Measurements from ENCODE around the gene ZNF683.

ZNF683 gene

DNA sequence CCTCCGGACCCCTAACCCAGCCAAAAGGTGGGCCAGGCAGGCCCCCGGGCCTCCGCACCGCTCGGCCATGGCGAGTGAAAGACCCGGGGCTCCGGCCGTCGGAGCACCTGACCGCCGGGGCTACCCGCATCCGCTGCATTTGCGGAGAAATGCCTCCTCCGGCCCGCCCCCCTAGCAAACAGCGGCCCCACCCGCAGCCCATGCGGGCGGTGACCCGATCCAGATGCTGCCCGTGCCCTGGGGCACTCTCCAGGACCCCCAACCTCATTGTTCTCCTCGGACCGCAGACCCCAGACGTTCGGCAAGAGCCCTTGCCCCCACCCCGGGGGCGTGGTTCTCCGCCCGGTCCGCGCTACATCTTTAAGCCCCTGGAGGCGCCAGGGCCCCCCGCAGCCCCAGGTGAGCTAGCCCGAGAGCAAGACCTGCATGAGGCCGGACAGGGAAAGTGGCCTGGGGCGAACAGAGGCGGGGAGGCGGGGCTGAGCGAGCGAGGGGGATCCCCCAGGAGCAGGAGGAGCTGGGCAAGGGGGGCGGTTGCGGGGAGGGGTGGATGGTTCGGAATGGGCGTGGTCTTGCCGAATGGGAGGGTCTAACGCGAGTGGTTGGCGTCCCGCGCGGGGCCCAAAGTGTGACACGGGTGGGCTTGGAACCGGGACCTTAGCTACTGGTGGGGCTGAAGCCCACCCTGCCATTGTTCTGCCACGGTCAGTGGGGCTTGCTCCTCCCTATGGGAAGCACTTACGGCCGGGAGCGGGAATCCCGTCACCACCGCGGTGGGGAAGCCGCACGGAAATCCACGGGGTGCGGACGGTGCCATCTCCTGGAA lies 12.4 kb downstream of the ZNF683 start:
- in situ Hi-C loops (cut with MboI; ENCODE audit: low sequenced_read_pairs) = no loop called here

DNA sequence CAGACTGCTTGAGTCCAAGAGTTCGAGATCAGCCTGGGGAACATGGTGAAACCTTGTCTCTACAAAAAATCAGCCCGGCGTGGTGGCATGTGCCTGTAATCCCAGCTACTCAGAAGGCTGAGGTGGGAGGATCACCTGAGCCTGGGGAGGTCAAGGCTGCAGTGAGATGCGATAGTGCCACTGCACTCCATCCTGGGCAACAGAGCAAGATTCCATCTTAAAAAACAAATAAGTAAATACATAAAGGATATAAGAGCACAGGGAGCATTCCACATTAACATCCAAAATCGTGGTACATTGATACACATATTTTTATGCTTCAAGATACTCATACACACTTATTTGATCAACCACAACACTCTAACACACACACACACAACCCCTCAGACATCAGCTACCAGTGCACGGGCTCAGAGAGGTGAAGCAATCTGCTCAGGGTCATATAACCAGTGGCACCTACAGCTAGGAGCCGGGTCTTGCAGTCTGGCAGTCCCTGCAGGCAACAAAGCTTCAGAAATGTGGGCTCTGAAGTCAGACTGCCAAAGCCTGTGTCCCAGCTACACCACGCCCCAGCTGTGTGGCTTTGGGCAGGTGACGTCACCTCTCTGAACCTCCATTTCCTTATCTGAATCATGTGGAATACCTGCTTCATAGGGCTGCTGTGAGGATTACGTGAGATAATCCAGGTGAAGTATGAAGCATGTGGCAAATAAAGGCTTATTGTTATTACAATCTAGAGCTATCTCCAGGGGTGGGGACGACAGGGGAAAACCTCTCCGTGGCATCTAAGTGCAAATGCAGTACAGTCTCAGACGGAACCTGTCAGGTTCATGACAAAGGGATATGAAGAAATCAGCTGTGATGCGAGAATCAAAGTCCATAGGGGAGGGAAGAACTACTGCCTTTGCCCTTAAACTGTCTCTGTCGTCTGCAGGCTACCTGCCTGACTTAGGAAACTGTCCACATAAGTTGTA lies 13.9 kb downstream of the ZNF683 start:
- in situ Hi-C loops (cut with MboI; ENCODE audit: low sequenced_read_pairs) = no loop called here

- in situ Hi-C loops (cut with MboI; ENCODE audit: low sequenced_read_pairs) = no loop called here
Measured at GRCh38 chr1:26357121-26357602, 15.4 kb downstream of the ZNF683 start.

- in situ Hi-C loops (cut with MboI; ENCODE audit: low sequenced_read_pairs) = no loop called here
Measured at GRCh38 chr1:26356106-26356505, 16.4 kb downstream of the ZNF683 start.

DNA sequence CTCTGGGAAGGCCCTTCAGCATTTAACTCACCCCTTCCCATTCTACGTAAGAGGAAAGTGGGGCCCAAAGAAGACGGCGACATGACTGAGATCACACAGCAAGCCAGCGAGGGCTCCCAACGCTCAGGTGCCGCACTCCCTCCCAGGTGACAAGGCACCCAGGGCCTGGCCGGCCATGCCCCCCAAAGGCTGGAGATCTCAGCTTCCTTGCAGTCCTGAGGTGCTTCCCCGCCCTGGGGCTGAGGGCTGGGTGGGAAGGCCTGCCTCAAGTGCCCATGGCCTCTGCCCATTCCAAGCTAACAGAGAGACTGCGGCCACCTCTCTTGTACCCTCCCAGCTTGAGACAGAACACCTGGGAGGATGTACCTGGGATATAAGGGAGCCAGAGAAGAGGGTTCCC lies 17.6 kb downstream of the ZNF683 start:
- in situ Hi-C loops (cut with MboI; ENCODE audit: low sequenced_read_pairs) = no loop called here

- in situ Hi-C loops (cut with MboI; ENCODE audit: low sequenced_read_pairs) = no loop called here
Measured at GRCh38 chr1:26353976-26354820, 18.4 kb downstream of the ZNF683 start, which contains the start of gene CRYBG2. Gene CRYBG2, minus strand, starts transcription at chr1:26354130. Its CDS starts 7,473 bp downstream, at chr1:26346657.

DNA sequence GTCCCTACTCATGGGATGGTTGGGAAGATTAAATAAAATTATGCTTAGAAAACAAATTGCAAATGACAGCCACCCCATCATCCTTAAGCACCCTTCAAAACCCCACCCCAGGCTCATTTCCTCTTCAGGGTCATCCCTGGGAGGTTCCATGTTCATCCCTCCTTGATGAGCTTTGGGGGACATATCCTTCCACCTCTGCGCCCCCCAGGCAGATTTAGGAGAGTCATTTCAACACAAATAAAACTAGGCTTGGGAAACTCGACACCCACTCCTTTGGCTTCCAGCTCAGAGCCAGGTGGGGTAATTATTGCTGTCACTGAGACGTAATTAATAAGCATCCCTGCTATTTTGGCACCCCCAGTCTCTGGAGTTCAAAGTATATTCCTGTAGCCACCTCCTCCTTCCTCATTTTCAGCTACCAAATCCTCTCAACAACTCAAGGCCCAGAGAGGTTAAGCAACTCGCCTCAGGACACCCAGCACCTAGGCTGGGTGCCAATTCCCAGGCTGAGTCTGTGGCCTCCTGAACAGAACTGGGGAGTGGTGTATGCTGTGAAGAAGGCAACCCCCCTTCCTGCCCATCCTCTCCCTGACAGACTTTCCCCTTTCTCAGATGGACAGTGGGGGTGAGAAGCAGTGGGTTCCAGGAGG lies 19.2 kb downstream of the ZNF683 start:
- in situ Hi-C loops (cut with MboI; ENCODE audit: low sequenced_read_pairs) = no loop called here

DNA sequence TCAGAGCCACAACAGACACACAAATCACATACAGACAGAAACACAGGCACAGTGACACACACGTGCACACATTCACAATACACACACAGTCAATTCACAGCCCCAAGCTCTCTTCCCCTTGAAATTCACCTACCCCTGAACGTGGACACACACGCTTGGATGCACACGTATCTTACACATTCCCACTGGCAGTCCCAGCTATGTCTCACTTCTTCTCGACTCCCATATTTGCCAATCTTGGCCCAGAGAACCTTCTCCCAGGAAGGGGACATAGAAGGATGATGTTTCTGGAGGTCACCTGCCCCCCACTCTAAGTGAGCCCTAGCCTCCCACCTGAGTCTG lies 20.2 kb downstream of the ZNF683 start:
- in situ Hi-C loops (cut with MboI; ENCODE audit: low sequenced_read_pairs) = no loop called here

DNA sequence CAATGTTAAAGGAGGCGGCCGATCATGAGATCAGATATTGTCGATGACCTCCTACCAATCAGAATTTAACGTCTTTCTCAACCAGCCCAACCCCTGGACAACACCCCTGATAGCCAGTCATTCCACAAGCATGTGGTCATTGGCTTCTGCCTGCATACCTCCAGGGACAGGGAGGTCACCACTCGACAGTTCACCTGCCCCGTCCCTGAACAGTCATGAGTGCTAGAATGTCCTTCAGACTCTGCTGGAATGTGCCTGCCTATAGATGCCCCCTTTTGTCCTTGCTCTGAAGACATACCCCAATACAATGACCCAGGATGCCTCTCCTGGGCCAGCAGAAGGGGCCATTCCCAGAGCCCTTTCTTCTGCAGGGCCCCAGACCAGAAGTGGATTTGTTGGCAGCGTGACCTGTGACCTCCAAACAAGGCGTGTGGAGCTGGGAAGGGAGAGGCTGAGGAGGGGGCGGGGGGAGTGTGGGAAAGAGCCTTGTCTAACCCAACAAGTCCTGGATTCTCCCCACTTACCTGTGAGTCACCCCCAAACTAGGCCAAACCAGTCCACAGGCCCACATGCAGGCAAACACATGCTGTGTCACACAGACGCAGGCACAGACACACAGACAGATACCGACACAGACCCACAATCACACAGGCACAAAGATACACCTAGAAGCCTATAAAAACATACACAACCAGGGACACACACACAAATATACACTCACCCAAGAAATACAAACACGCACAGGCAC lies 20.8 kb downstream of the ZNF683 start:
- in situ Hi-C loops (cut with MboI; ENCODE audit: low sequenced_read_pairs) = no loop called here

GRCh38 chr1:26350701-26351589 lies 21.6 kb downstream of the ZNF683 start:
- in situ Hi-C loops (cut with MboI; ENCODE audit: low sequenced_read_pairs) = no loop called here

- in situ Hi-C loops (cut with MboI; ENCODE audit: low sequenced_read_pairs) = no loop called here
Measured at GRCh38 chr1:26350343-26350700, 22.2 kb downstream of the ZNF683 start.

DNA sequence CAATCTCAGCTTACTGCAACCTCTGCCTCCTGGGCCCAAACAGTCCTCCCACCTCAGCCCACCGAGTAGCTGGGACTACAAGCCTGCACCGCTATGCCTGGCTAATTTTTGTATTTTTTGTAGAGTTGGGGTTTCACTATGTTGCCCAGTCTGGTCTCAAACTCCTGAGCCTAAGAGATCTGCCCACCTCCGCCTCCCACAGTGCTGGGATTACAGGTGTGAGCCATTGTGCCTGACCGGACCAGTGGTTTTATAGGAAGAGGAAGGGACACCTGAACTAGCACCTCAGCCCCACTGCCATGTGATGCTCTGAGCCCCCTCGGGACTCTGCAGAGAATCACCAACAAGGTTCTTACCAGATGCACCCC lies 22.7 kb downstream of the ZNF683 start:
- in situ Hi-C loops (cut with MboI; ENCODE audit: low sequenced_read_pairs) = no loop called here

- in situ Hi-C loops (cut with MboI; ENCODE audit: low sequenced_read_pairs) = no loop called here
Measured at GRCh38 chr1:26349188-26349876, 23.2 kb downstream of the ZNF683 start.

GRCh38 chr1:26346274-26347033 lies 26.1 kb downstream of the ZNF683 start:
- in situ Hi-C loops (cut with MboI; ENCODE audit: low sequenced_read_pairs) = no loop called here

DNA sequence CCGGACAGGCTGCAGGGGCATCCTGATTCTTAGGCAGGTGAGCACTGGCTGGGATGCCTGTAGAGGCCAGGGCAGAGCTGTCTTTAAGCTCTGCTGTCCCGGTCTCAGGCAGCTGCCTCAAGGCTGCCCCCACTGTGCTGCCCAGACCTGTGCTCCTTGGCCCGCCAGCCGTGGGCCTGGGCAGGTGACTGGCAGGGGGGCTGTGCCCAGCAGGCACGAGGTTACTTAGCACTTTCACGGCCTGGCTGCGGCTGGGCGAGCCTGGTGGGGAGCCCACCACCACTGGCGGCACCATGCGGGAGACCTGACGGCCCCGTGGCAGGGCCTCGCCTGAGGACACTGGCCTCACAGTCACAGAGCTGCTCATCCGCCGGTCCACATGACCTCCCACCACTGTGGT lies 26.8 kb downstream of the ZNF683 start:
- in situ Hi-C loops (cut with MboI; ENCODE audit: low sequenced_read_pairs) = no loop called here

GRCh38 chr1:26344147-26344920 lies 28.2 kb downstream of the ZNF683 start:
- in situ Hi-C loops (cut with MboI; ENCODE audit: low sequenced_read_pairs) = no loop called here

- in situ Hi-C loops (cut with MboI; ENCODE audit: low sequenced_read_pairs) = no loop called here
Measured at GRCh38 chr1:26340047-26340481, 32.5 kb downstream of the ZNF683 start.

All from HL-60/S4 treated with retinoic acid at 250 ng/mL for 4 days and 3 days (cell line).